ENCODE measurements around the gene FBRSL1.
"Not testable (repeated sequence)": the region's sequence is repeated elsewhere in the genome, so short reads cannot be mapped to it uniquely, and the experiment has no call there.

The FBRSL1 gene

DNA sequence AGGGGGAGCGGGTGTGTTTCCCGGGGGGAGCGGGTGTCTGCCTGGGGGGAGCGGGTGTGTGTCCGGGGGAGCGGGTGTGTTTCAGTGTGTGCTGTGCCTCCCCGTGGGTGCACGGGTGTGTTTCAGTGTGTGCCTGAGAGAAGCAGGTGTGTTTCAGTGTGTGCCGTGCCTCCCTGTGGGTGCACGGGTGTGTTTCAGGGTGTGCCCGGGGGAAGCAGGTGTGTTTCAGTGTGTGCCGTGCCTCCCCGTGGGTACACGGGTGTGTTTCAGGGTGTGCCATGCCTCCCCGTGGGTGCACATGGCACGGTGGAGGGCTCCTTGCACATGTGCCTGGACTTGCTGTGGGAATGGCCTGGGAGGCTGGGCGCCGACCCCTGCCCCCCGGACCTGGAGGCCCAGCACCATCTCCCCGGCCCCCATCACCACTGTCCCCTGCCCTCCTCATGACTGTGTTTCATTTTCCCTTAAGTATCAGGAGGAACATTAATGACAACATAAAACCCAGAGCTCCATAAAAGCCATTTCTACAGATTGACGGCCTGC lies 38.7 kb downstream of the FBRSL1 start:
- H3K27ac ChIP-seq (ENCODE audit: low read length) = no peak overlapping the region
- no peak overlapping the region for H3K9ac ChIP-seq (ENCODE audit: low read depth, low read length)
- H3K9me3 ChIP-seq (ENCODE audit: insufficient read depth, low read depth, low read length) = peaks cover 32% of the 10 kb centered on the region
- H3K27me3 ChIP-seq (ENCODE audit: insufficient read depth, low read length) = peaks cover 33% of the 10 kb centered on the region
- no peaks in the 10 kb centered on the region for H3K36me3 ChIP-seq (ENCODE audit: insufficient read depth, low read depth, low read length)
- H3K4me1 ChIP-seq (ENCODE audit: insufficient read depth, low read length) = peaks cover 6% of the 10 kb centered on the region; the same call in 1 of the 2 replicates
- no peak overlapping the region for H3K4me3 ChIP-seq (ENCODE audit: low read length)

DNA sequence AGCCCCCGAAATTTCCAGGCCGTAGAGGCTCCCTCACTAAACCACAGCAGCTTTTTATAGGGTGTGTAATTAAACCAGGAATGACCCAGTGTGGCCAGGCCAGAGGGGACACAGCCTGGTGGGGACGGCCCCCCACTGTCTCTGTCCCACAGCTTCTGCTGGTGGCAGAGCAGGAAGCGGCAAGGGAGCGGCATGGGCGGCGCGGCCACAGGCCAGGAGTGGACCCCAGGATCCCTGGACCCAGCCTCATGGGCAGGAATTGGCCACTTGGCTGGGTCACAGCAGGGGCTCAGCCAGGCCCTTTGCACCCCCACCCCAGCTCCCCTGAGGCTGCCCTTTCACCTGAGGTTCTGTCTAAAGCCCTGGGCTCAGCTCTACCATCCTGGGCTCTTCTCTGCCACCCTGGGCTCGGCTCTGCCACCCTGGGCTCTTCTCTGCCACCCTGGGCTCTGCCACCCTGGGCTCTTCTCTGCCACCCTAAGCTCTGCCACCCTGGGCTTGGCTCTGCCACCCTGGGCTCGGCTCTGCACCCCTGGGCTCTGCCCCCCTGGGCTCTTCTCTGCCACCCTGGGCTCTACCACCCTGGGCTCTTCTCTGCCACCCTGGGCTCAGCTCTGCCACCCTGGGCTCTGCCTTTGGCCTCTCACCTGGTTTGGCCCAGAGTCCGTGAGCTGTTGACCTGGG lies 39.3 kb downstream of the FBRSL1 start:
- Histone ChIP-seq H3K9me3 (ENCODE audit: insufficient read depth, low read depth, low read length) (peaks cover 39% of the 10 kb centered on the region), H3K27me3 (ENCODE audit: insufficient read depth, low read length) (peaks cover 28% of the 10 kb centered on the region), H3K4me3 (ENCODE audit: low read length) (no peak overlapping the region), H3K36me3 (ENCODE audit: insufficient read depth, low read depth, low read length) (no peaks in the 10 kb centered on the region), H3K4me1 (ENCODE audit: insufficient read depth, low read length) (peaks cover 6% of the 10 kb centered on the region; the same call in 1 of the 2 replicates), H3K27ac (ENCODE audit: low read length) (no peak overlapping the region), H3K9ac (ENCODE audit: low read depth, low read length) (no peak overlapping the region)

DNA sequence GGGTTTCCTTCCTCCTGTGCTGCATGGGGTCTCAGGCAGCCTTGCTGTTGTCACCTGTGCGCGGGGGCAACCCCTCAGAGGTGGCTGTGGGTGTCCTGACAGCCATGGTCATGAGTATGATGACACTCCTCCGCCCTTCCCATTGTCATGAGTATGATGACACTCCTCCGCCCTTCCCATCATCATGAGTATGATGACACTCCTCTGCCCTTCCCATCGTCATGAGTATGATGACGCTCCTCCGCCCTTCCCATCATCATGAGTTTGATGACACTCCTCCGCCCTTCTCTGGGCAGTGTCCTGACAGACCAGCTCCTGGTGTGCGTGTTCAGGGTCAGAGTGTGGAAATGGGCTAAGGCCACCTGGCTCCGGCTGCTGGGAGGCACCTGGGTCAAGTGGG lies 40.0 kb downstream of the FBRSL1 start:
- peaks cover 28% of the 10 kb centered on the region for H3K27me3 ChIP-seq (ENCODE audit: insufficient read depth, low read length)
- no peak overlapping the region for H3K9ac ChIP-seq (ENCODE audit: low read depth, low read length)
- peaks cover 6% of the 10 kb centered on the region; the same call in 1 of the 2 replicates for H3K4me1 ChIP-seq (ENCODE audit: insufficient read depth, low read length)
- no peak overlapping the region for H3K27ac ChIP-seq (ENCODE audit: low read length)
- H3K4me3 ChIP-seq (ENCODE audit: low read length) = no peak overlapping the region
- H3K36me3 ChIP-seq (ENCODE audit: insufficient read depth, low read depth, low read length) = no peaks in the 10 kb centered on the region
- H3K9me3 ChIP-seq (ENCODE audit: insufficient read depth, low read depth, low read length) = peaks cover 45% of the 10 kb centered on the region

DNA sequence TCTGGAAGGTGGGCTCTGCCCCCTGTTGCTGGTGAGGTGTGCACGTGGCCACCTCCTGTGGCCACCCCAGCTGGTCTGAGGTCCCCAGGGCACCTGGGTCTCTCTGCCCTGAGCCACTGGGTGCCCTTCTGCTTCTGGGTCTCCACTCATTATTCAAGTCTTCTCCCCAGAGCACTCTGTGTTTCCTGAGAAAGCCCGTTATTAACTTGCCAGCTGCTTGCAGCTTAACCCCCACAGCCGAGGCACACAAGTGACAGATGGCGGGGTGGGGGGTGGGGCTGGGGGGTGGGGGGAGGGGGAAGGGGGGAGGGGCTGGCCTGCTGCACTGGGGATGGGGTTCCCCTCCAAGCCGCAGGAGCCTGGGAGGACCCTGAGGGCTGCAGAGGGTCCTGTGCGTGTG lies 40.5 kb downstream of the FBRSL1 start:
- peaks cover 33% of the 10 kb centered on the region for H3K27me3 ChIP-seq (ENCODE audit: insufficient read depth, low read length)
- no peak overlapping the region for H3K9ac ChIP-seq (ENCODE audit: low read depth, low read length)
- H3K9me3 ChIP-seq (ENCODE audit: insufficient read depth, low read depth, low read length) = peaks cover 51% of the 10 kb centered on the region
- H3K36me3 ChIP-seq (ENCODE audit: insufficient read depth, low read depth, low read length) = no peaks in the 10 kb centered on the region
- no peak overlapping the region for H3K27ac ChIP-seq (ENCODE audit: low read length)
- no peak overlapping the region for H3K4me3 ChIP-seq (ENCODE audit: low read length)
- H3K4me1 ChIP-seq (ENCODE audit: insufficient read depth, low read length) = peaks cover 6% of the 10 kb centered on the region; the same call in 1 of the 2 replicates

DNA sequence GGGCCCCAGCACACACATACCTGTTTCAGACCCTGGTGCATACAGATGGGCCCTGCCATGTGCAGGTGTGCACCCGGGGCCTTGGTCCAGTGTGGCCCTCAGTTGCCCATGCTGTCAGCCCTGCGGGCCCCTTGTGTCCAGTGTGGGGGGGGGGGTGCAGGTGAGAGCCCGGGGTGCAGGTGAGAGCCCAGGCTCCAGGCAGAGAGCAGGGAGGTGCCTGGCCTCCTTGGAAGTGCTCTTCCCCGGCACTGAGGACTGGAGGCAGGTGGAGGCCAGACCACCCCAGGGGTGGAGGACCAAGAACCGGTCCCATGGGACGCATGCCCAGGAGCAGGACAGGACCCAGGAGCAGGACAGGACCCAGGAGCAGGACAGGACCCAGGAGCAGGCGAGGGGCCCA lies 40.9 kb downstream of the FBRSL1 start:
- Histone ChIP-seq H3K4me3 (ENCODE audit: low read length) (no peak overlapping the region), H3K36me3 (ENCODE audit: insufficient read depth, low read depth, low read length) (no peaks in the 10 kb centered on the region), H3K9me3 (ENCODE audit: insufficient read depth, low read depth, low read length) (peaks cover 55% of the 10 kb centered on the region), H3K27me3 (ENCODE audit: insufficient read depth, low read length) (peaks cover 37% of the 10 kb centered on the region), H3K27ac (ENCODE audit: low read length) (no peak overlapping the region), H3K4me1 (ENCODE audit: insufficient read depth, low read length) (peaks cover 6% of the 10 kb centered on the region; the same call in 1 of the 2 replicates), H3K9ac (ENCODE audit: low read depth, low read length) (no peak overlapping the region)

DNA sequence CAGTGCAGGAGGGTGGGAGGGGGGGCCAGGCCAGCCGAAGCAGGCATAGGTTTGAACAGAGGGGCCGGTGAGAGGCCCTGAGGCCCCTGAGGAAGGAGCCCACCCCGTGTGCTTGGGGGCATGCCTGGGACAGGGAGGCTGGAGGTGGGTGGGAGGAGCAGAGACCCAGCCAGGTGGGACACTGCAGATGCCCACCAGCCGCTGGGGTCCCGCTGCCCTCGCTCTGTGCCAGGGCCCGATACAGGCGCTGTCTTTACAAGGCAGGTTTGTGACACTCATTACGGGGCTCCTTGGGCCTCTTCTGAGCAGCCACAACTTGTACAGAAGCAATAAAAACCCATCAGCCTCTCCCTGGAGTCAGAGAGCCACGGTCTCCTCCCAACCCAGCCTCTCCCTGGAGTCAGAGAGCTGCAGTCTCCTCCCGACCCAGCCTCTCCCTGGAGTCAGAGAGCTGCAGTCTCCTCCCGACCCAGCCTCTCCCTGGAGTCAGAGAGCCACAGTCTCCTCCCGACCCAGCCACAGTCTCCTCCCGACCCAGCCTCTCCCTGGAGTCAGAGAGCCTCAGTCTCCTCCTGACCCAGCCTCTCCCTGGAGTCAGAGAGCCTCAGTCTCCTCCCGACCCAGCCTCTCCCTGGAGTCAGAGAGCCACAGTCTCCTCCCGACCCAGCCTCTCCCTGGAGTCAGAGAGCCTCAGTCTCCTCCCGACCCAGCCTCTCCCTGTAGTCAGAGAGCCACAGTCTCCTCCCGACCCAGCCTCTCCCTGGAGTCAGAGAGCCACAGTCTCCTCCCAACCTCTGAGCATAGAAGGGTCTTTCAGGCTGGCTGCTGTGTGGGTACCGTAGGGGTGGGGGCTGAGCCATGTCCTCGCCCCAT lies 43.0 kb downstream of the FBRSL1 start:
- Histone ChIP-seq H3K9me3 (ENCODE audit: insufficient read depth, low read depth, low read length) (peaks cover 70% of the 10 kb centered on the region), H3K27me3 (ENCODE audit: insufficient read depth, low read length) (peaks cover 53% of the 10 kb centered on the region)
- H3K4me1 ChIP-seq (ENCODE audit: insufficient read depth, low read length); H3K9ac ChIP-seq (ENCODE audit: low read depth, low read length); H3K27ac ChIP-seq (ENCODE audit: low read length); H3K36me3 ChIP-seq (ENCODE audit: insufficient read depth, low read depth, low read length); H3K4me3 ChIP-seq (ENCODE audit: low read length): not testable (repeated sequence)

DNA sequence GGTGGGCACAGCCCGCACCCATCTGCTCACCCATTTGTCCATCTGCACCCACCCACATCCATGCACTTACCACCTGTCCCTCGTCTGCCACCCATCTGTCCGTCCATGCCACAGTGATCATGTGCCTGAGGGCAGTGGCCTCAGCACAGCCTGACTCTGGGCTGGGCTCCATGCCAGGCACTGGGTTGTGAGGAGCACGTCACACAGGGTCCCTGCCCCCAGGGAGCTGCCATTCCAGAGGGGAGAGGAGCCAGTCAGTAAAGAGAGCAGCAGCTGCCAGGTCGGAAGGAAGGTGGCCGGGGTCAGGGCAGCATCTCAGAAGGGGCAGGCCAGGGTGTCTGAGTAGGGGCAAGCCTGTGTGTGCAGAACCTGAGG lies 43.6 kb downstream of the FBRSL1 start:
- Histone ChIP-seq H3K27ac (ENCODE audit: low read length) (no peak overlapping the region), H3K27me3 (ENCODE audit: insufficient read depth, low read length) (peaks cover 57% of the 10 kb centered on the region), H3K9ac (ENCODE audit: low read depth, low read length) (no peak overlapping the region), H3K36me3 (ENCODE audit: insufficient read depth, low read depth, low read length) (no peaks in the 10 kb centered on the region), H3K9me3 (ENCODE audit: insufficient read depth, low read depth, low read length) (peaks cover 70% of the 10 kb centered on the region), H3K4me1 (ENCODE audit: insufficient read depth, low read length) (no peaks in the 10 kb centered on the region), H3K4me3 (ENCODE audit: low read length) (no peak overlapping the region)

DNA sequence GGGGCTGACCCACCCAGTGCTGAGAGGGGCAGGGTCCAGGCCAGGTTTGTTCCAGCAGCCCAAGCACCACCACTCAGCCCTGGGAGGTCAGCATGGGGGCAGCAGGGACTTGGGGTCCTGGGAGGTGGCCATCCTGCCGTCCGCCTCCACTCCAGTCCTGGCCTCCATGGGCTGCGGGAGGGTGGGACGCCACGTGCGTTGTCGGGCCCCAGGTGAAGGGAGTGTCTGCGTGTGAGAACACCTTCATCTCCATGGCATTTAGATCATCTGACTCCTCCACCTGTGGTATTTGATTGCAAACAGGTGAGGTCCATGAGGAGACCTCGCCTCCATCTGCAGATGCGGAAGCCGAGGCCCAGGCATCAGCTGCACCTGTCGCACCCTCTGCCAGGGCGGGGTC lies 44.1 kb downstream of the FBRSL1 start:
- Histone ChIP-seq H3K4me1 (ENCODE audit: insufficient read depth, low read length) (no peaks in the 10 kb centered on the region), H3K36me3 (ENCODE audit: insufficient read depth, low read depth, low read length) (no peaks in the 10 kb centered on the region), H3K27me3 (ENCODE audit: insufficient read depth, low read length) (peaks cover 60% of the 10 kb centered on the region), H3K4me3 (ENCODE audit: low read length) (no peak overlapping the region), H3K27ac (ENCODE audit: low read length) (no peak overlapping the region), H3K9me3 (ENCODE audit: insufficient read depth, low read depth, low read length) (peaks cover 70% of the 10 kb centered on the region), H3K9ac (ENCODE audit: low read depth, low read length) (no peak overlapping the region)

DNA sequence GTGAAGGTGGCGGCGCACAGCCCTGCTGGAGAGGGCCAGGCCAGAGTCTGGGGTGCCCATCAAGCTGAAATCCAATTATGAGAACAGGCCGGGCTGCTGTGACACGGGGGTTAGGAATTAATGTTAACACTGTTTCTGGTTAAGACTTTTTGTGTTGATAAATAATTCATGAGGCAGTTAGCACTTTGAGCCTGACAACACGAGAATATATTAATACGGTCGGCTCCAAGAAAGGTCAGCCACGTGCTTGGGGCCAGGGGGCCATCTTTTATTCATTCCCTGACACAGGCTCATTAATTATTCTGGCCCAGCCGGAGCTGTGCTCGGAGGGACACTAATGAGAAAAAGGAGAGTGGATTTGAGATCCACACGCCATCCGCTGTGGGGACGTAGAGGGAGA lies 45.1 kb downstream of the FBRSL1 start:
- no peaks in the 10 kb centered on the region for H3K4me1 ChIP-seq (ENCODE audit: insufficient read depth, low read length)
- no peaks in the 10 kb centered on the region for H3K36me3 ChIP-seq (ENCODE audit: insufficient read depth, low read depth, low read length)
- no peak overlapping the region for H3K4me3 ChIP-seq (ENCODE audit: low read length)
- no peak overlapping the region for H3K27ac ChIP-seq (ENCODE audit: low read length)
- H3K9ac ChIP-seq (ENCODE audit: low read depth, low read length) = no peak overlapping the region
- H3K9me3 ChIP-seq (ENCODE audit: insufficient read depth, low read depth, low read length) = peaks cover 69% of the 10 kb centered on the region
- H3K27me3 ChIP-seq (ENCODE audit: insufficient read depth, low read length) = peaks cover 51% of the 10 kb centered on the region

DNA sequence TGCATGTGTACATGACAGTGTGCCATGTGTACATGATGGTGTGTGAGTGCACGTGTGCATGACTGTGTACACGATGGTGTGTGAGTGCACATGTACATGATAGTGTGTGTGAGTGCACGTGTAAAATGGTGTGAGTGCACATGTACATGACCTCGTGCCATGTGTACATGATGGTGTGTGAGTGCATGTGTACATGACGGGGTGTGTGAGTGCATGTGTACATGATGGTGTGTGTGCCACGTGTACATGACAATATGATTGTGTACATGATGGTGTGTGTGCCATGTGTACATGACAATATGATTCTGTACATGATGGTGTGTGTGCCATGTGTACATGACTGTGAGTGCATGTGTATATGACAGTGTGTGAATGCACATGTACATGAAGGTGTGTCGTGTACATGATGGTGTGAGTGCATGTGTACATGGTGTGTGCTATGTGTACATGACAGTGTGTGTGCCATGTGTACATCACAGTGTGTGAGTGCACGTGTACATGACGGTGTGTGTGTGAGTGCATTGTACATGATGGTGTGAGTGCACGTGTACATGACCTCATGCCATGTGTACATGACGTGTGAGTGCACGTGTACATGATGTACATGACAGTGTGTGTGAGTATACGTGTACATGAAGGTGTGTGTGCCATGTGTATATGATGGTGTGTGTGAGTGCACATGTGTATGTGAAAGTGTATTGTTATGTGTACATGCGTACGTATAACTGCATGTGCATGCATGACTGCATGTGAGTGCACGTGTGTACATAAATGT lies 46.3 kb downstream of the FBRSL1 start:
- Histone ChIP-seq H3K27ac (ENCODE audit: low read length) (no peak overlapping the region), H3K27me3 (ENCODE audit: insufficient read depth, low read length) (peaks cover 58% of the 10 kb centered on the region), H3K9ac (ENCODE audit: low read depth, low read length) (no peak overlapping the region), H3K4me1 (ENCODE audit: insufficient read depth, low read length) (no peaks in the 10 kb centered on the region), H3K4me3 (ENCODE audit: low read length) (no peak overlapping the region; the same call in 1 of the 2 replicates), H3K9me3 (ENCODE audit: insufficient read depth, low read depth, low read length) (peaks cover 60% of the 10 kb centered on the region), H3K36me3 (ENCODE audit: insufficient read depth, low read depth, low read length) (no peaks in the 10 kb centered on the region)

DNA sequence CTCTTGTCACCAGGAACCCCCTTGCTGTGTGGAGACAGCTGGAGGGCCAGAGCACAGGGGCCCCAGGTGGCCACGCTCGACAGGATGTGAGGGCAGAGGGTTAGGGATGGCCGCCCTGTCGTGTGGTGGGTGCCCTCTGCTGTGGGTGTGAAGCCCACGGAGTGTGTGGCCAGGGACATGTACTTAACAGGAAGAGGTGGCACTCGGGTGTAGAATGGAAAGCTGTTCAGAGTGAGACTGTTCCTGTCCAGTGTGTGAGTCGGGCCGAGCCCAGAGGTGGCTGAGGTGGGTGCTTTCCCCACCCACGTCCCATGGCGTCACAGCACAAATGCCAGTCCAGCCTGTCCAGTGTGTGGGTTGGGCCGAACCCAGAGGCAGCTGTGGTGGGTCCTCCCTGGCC lies 47.1 kb downstream of the FBRSL1 start:
- no peaks in the 10 kb centered on the region for H3K36me3 ChIP-seq (ENCODE audit: insufficient read depth, low read depth, low read length)
- no peaks in the 10 kb centered on the region for H3K4me1 ChIP-seq (ENCODE audit: insufficient read depth, low read length)
- no peak overlapping the region for H3K9ac ChIP-seq (ENCODE audit: low read depth, low read length)
- H3K27ac ChIP-seq (ENCODE audit: low read length) = no peak overlapping the region
- peaks cover 65% of the 10 kb centered on the region for H3K27me3 ChIP-seq (ENCODE audit: insufficient read depth, low read length)
- peaks cover 53% of the 10 kb centered on the region for H3K9me3 ChIP-seq (ENCODE audit: insufficient read depth, low read depth, low read length)
- no peak overlapping the region for H3K4me3 ChIP-seq (ENCODE audit: low read length)

All from iPS-20b (cell line).